GM19035 (cell line): Measurements from ENCODE around the gene ARHGAP20.

Experiments
- ATAC-seq: cut with Tn5 transposase; IDR thresholded peaks from one replicate; pipeline ENCODE4 v1.9.1; 2021; ENCODE audit not compliant: unreplicated experiment

ARHGAP20 gene

DNA sequence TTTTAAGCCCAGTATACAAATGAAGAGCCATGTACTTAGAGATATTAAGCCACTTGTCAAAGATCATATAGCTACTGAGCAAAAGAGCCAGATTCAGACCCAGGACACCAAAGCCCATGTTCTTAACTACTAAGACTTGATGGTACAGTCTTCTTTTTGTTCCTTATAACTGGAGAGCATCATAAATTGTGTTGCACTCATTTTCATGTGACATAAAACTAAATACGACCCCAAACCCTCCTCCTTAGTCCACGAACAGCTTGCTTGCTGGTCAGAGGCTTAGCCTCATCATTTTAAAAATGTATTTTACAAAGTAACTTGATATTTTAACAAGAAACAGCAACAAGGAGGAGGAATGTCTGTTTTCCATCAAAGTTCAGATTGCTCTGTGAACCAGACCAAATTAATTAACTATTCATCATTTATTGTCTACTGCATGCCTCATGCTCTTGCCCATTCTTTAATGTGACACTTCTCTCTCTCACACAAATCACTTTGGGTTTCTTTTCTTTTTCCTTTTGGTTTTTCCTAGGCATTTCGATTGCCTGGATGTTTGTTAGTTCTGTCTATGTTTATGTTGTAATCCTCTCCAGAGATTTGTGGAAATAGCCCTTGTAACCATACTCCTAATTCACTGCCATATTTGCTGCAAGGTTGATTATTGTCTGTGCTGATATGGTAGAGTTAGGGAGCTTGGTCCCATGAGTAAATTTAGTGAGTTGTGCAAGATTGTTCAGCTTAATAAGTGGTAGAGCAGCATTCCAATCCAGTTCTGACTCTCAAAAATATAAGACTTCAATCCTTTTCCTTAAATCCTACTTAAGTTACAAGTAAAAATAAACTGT lies 8.4 kb upstream of the ARHGAP20 start:
- no peak for ATAC-seq

DNA sequence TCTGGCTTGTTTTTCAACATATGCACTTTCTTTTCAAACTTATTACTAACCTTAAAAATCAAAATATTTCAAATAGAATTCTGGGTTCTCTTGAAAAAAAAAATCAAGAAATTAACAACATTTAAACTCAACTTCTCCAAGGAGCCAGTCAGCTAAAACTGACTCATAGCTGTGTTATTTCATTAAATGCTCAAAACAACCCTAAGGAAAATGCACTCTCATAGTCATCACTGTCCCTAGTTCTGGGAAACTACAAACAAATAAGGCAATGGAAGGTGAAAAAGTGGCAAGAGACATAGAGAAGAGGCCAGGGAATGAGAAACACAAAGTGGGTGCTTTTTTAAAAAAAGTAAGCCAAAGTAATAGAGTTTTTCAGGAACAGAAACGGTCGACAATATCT lies 4.1 kb upstream of the ARHGAP20 start:
- ATAC-seq: no peak

DNA sequence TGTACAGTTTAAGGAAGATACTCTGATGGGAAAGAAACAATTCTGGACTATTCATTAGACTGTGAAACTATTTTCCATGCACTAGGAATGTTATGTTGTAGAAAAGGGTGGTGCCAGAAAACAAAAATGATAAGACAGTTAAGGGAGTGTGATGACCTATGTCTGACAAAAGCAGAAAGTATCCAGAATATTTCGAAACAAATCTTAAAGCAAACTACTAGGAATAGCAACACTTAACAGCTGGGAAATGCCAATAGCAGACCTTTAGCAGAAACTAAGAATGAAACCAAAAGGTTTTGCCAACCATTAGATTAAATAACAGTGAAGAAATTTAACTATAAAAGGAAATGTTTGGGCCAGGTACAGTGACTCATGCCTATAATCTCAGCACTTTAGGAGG lies 3.3 kb upstream of the ARHGAP20 start:
- ATAC-seq: no peak

DNA sequence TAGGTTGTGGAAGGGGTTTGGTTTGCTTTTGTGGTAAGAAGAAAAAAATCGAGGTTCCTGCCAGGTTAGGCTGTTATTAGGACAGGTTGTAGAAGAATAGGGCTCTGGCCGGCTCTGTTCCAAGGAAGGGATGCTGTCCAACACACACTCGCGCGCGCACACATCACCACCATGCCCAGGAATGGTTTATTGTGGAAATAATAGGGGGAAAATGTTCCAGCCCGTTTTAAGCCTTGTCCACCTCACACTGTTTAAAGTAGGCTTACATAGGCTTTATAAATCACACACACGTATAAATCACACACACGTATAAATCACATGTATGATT lies 1.2 kb upstream of the ARHGAP20 start:
- no peak for ATAC-seq

DNA sequence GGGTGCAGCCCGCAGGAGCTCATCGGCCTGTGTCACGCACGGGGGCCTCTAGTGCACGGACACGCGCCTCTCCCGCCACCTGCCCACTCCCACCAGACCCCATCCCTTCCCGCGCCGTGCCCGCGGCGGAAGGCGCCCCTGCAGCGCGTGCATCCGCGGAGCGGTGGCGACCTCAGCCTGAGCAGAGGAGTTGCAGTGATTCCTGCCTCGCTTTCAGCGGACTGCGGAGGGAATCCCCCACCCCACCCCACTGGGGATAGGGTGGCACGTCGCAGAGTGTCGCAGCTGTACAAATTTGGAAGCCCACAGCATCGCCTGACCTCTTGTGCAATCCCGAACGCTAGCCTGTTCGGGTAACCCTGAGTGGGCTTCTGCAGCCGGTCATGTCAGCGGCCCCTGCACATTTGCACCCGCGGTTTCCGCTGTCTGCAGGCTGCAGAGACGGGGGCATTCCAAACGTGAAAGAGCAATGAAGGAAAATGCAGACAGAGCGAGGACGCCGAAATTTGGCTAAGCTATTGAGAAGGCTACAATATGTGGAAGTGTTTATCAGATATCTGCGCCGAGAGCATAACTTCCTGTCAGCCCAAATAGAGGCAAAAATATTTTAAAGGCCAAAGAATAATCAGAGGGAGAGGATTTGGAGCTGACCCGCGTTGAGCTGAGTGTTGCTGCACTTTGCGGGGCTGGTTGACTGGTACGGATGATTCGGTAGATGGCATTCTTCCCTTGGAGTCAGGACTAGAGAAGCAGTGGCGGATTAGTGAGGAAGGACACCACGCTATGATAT lies 617 bp upstream of the ARHGAP20 start:
- ATAC-seq: no peak

DNA sequence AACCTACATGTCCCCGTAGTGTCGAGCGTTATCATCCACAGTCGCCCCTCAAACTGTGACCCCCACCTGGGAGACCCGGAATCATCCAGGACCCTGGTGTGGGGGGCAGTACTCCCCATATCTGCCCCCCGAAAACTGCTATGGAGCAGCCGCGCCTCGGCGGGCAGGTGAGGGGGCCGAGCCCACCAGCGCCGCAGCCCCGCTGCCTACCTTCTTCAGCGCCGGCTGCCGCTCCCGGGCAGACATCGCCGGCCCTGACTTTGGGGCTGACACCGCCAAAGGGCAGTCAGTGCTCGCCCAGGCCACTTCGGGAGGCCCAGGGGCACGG lies 825 bp downstream of the ARHGAP20 start:
- ATAC-seq: no peak

DNA sequence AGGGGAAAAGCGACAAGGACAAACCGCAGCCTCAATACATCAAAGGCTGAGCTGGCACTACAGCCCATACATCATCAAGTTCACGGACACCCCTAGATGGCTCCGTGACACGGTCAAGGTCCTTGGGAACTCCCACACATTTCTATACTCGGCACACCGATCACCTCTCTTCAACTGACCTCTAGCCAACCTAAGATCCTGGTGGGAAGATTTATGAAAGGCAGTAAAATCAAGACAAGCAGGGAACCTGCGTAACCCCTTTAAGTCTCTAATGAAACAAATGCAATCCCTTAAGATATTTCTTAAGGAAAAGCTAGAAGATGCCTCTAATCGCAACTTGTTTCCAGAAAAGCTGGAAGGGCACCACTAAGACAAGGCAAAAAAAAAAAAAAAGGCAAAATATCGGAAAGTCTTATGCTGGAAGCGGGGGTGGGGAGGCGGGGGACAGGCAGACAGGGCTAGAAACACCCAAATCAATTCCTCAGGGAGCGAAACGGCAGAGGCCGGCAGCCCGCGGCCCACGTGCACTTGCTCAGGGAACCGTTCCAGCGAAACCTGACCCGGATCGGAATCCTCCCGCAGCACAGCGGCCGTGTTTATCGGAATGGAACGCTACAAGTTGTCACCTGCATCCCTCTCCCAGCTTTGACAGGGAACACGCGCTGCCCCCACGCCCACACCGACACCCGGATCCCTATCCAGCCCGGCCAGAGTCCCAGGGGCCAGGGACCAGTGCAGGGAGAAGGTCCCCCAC lies 1.4 kb downstream of the ARHGAP20 start:
- ATAC-seq: no peak

DNA sequence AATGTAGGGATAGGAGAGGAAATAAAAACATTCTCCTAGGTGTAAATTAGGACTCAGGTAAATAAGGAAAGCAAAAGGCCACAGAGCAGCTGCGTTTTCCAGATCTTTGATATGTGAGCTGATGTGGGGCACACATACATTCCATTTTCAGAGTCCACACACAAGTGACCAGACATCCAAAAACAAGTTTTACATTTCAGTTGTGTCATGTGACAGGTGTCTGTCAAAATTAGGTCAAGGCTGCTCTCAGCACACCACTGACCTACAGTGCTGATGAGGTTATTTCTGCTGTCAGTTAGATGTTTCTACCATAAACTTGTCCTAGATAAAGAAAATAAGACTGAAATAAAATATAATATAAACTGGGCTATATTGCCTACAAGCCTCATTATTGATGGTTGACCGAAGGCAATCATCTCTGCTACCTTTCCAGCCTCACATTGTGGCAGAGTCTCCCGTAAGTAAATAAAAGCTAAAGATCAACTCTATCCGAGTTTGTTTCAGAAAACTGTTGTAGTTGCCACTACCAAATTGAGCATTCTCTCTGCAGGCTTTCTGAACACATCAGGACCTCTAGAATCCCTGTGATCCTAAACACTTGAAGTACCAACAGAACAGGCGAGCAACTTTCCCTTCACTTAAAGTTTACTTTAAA lies 7.9 kb downstream of the ARHGAP20 start:
- no peak for ATAC-seq

DNA sequence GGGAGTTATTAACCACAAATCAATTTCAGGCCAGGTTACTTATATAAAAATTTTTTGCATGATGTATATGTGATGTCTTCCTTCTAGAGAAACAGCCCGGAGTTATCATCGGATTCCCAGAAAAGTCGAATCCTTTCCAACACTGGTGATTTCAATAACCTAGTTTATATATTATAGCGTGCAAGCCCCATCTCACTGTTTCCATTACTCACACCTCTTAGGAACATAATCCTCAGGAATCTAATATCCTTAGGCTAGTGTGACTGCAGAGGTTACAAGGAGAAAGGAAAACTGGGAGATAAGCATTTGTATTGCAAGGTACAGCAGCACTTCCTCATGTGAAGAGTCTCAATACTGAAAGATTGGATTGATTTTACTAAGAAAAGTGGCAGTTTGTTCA lies 20.3 kb downstream of the ARHGAP20 start:
- no peak for ATAC-seq

DNA sequence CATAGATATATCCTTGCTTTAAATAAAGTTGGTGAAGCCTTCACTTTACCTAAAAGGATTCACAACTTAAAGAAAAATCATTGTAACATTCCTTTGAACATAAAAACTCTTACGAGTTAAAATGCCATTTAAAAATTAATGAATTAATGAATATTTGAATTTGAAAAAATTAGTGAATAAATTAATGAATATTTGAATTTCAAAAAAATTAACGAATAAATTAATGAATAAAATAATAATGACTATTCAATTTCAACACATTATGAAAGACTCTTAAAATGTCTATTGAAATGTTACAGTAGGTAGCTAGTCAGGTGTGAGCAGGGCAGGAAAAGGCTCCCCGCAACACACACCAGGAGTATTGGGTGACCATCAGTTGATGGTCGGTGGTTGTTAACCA lies 22.9 kb downstream of the ARHGAP20 start:
- ATAC-seq: no peak

DNA sequence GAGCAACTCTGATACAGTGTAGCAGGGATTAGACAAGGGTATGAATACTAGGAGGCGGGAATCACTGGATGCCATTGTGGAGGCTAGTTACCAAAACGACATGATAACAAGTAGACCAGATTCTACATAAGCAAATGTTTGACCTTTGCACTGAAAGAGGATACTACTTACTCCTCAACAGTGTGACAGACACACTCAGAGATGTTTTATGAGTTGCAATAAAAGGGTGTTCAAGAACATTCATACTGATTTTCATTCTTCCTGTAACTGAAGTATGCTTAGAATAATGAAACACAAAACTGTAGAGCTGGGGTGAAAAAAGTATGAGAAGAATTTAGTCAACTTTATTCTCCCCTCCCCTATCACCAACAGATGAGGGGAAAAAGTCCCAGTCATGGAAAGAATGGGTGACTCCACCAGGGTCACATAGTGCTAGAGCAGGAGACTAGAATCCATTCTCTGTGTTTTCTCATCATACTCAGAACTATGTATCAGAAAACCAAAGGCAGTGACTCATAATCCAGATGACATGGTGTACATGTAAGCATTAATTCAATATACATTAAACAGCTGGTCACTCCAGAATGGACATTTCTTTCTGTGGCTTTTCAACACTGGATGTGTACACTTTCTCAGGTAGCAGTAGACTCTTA lies 32.8 kb downstream of the ARHGAP20 start:
- ATAC-seq: no peak

DNA sequence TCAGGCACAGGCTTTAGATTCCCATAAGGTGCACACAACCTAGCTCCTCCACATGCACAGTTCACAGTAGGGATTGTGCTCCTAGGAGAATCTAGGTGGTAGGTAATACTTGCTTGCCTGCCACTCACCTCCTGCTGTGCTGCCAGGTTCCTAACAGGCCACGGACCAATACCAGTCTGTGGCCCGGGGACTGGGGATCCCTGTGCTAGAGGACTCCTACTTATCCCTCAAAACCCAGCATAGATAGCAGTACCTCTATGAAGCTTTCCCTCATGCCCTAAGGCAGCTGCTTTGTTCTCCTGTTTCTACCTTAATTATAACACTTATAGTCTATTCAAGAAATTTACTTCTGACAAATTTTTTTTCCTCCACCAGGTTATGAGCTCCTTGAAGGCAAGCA lies 36.7 kb downstream of the ARHGAP20 start:
- no peak for ATAC-seq

DNA sequence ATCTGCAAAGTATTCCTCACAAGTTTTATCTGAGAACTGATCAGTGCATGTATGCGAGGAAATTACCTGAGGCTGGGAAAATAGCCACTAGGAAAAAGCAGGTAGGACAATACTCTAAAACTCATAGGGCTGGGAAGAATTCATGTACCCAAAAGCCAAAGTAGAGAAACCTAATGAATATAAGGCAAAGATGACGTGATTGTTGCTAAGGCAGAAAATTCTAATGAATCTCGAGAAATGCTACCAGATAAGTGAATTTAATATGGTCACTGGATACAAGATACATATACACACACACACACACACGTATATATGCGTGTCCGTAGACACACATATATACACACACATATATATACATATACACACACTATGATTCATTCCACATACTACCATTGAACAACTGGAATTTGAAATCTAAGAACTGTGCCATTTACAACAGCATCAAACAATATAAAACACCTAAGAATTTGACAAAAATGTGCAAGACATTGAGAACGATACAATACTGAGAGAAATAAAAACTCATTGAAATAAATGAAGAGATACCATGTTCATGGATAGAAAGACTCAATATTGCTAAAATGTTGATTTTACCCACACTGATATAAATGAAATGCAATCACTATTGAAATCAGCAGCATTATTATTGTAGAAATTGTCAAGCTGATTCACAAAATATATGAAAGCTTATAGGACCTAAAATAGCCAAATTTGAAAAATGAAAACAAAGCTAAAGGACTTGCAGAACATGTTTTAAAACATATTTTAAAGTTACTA lies 46.4 kb downstream of the ARHGAP20 start:
- ATAC-seq: no peak

DNA sequence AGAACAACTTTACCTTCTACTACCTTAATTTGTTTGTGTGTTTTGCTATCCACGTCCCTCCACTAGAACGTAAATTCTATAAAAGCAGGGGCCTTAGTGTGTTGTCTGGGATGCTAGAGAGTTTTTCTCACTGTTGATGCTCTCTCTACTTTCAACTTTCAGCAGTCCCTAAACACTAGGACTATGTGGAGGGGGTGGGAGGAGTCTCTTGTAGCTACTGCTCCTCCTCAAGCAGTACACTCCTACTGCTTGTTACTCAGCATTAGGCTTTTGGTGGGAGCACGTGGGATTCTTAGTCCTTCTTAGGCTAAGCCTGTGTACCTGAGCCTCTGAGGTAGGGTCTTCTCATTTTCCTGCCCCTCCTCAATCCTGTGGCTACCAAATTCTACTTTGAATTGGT lies 56.3 kb downstream of the ARHGAP20 start:
- ATAC-seq: no peak

DNA sequence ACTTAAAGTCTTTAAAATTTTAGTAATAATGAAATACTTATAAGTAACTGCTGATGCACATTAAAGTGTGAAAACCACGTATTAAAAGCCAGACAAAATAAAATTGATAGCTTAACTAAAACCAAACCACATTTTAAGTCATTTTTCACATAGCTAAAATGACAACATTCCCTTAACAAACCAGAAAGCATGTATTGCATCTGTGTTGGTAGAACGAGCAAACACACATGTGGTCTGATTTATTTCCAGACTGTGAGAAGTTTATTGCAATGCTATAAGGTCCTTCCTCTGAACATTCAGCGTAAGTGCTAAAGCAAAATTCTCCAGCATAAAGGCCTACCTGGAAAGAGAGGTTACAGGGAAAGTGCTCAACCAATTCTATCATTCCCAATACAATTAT lies 57.8 kb downstream of the ARHGAP20 start:
- no peak for ATAC-seq

DNA sequence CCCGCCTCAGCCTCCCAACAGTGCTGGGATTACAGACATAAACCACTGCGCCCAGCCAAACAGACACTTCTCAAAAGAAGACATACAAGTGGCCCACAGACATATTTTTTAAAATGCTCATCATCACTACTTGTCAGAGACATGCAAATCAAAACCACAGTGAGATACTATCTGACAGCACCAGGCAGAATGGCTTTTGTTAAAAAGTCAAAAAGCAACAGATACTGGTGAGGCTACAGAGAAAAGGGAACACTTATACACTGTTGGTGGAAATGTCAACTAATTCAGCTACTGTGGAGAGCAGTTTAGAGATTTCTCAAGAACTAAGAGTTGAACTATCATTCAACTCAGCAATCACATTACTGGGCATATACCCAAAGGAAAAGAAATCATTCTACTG lies 67.0 kb downstream of the ARHGAP20 start:
- ATAC-seq: no peak

DNA sequence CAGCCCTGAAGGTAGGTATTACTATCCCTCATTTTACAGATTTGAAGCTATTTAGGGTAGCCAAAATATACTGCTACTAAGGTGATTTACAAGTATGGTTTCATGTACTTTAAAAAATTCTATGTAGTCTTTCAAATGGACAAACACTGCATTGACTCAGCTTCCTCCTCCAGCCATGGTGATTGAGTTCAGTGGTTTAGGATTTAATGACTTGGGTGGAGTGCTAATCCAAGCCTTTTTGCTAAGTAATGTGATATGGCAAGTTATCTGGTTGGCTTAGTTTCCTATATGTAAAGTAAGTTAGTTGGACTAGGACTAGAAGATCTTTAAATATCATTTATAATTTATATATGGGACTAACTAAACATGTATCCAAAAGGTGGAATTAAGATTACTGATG lies 77.9 kb downstream of the ARHGAP20 start:
- ATAC-seq: no peak

DNA sequence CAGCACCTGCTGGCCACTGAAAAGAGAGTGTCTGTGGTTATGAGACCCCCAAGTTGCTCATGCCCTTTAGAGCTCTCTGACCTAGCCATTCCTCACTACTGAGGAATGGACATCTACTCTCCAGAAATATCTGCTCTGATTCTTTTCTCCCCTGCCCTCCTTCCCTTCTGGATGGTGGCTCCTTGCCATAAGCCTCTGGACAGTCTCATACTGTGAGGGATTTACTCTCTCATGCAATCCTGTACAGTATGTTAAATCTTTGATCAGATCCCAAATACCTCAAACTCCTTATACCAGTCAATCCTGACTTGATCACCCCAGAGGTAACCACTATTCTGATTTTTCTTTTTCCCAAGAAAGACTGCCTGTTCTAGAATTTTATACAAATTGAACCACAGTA lies 80.7 kb downstream of the ARHGAP20 start:
- ATAC-seq: no peak

DNA sequence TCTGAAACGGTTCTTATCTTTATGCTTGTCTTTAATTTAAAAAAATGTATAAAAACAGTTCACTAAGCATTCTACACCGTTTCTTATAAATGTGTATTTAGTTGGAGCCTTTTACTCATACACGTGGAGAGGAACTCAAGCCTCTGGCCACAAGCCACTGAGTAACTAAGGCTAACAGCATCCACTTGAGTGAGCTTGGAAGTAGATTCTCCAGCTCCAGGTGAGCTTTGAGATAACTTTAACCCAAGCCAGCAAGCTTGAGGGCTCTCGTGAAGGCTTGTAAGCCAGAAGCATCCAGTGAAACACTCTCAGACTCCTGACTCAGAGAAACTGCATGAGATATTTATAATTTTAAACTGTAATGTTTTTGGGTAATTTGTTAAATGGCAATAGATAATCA lies 82.6 kb downstream of the ARHGAP20 start:
- ATAC-seq: no peak

DNA sequence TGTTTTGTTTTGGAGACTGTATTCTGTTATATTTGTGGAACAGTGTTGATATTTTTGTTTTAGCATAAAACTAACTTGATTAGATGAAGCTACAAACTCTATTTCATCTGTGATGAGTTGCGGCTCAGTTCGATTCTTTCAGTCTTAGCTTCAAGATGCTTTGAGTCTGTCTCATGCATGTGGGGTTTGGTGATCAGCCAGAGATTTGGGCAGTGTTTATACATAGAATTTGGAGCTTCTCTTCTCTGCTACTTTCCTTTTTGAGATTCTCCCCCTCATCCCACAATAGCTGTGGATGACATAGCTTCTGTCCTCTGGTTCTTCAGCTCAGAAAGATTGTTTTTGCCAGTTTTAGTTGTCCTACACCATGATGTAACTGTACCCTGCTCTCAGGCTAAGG lies 90.4 kb downstream of the ARHGAP20 start:
- no peak for ATAC-seq
